GM20000 (cell line): ENCODE measurements around the gene EHD2.
A peak's percentile ranks its signal among the peaks of the same experiment; 100 is the strongest.
"Not testable (repeated sequence)": the region's sequence is repeated elsewhere in the genome, so short reads cannot be mapped to it uniquely, and the experiment has no call there.

ENCODE experiments used
- DNase-seq: peaks from one replicate; pipeline ENCODE4 v3.0.0; 2012; ENCODE audit warnings: low spot score
- CTCF ChIP-seq: IDR thresholded peaks from 2 replicates; pipeline ENCODE4 v1.5.1; 2012; ENCODE audit warnings: mild to moderate bottlenecking, control low read depth; ENCODE audit errors: extremely low read depth, missing control alignments

Gene EHD2

GRCh38 chr19:47745010-47745901 is 32.0 kb downstream of the EHD2 start, which contains the start of gene NOP53:
Gene NOP53, plus strand, starts transcription at chr19:47745546. Its CDS starts 14 bp downstream, at chr19:47745560.
- peak; percentile 98 for DNase-seq
- no peak for TF ChIP-seq CTCF

DNA sequence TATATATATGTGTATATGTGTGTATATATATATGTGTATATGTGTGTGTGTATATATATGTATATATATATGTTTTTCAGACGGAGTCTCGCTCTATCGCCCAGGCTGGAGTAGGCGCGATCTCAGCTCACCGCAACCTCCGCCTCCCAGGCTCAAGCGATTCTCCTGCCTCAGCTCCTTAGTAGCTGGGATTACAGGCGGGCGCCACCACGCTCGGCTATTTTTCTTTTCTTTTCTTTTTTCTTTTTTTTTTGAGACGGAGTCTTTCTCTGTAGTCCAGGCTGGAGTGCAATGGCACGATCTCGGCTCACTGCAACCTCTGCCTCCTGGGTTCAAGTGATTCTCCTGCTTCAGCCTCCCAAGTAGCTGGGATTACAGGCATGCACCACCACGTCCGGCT is 32.9 kb downstream of the EHD2 start:
- not testable (repeated sequence) for DNase-seq

DNA sequence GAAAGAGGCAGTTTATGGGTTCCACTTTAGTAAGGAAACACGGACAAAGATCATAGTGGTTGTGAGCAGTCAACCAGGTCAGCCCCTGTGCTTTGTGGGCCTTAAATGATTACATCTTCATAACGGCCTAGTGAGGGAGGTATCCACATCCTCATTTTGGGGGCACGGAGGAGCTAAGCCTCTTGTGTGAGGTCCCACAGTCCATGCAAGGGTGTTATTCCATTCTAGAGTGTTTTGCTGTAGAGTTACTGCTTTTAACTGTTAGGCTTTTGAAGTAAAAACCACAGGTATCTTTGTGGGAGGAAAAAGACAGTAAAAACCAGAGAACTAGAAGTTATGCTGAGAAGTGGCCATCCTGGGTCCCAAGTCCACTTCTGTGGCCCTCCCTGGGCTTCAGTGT is 36.1 kb downstream of the EHD2 start:
- DNase-seq, result peak; percentile 80

GRCh38 chr19:47750752-47751151 is 37.5 kb downstream of the EHD2 start:
- no peak for TF ChIP-seq CTCF
- no peak for DNase-seq

More for the DNA sequence above, 36.1 kb downstream of the EHD2 start:
- no peak for TF ChIP-seq CTCF

GRCh38 chr19:47752440-47753211 is 39.4 kb downstream of the EHD2 start:
- DNase-seq, result no peak
- no peak for TF ChIP-seq CTCF

DNA sequence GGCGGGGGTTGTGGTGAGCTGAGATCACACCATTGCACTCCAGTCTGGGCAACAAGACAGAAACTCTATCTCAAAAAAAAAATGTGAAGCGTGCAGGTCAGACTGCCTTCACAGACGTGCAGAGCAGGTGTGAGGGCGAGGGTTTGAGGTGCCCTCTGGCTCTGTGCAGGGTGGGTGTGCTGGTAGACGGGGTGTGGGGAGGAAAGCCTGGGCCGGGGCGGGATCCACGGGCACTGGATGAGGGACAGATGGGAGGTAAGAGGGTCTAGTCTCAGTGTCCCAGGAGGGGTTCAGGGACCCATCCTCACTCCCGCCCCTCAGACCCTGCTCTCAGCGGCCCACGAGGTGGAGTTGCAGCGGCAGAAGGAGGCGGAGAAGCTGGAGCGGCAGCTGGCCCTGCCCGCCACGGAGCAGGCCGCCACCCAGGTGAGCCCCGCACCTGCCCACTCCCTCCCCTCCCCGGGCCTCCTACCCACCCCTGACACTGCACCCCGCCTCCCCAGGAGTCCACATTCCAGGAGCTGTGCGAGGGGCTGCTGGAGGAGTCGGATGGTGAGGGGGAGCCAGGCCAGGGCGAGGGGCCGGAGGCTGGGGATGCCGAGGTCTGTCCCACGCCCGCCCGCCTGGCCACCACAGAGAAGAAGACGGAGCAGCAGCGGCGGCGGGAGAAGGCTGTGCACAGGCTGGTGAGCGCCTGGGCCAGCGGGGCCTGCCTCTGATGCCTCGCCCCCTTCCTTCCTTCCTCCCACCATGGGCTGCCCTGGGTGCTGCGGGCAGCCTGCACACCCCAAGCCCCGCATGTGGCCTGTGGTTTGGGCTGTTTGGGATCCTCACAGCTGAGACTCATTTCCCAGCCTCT is 41.2 kb downstream of the EHD2 start:
- no peak for TF ChIP-seq CTCF
- no peak for DNase-seq

GRCh38 chr19:47755065-47755761 is 42.0 kb downstream of the EHD2 start:
- no peak for DNase-seq
- no peak for TF ChIP-seq CTCF
